Caco-2 (cell line): ENCODE measurements around the gene PDZD2. TPM values are rescaled to one million over a fixed set of nuclear protein-coding genes. Genes with fewer than 3 reads are reported as not detected.

ENCODE experiments used
- BruUV-seq: library from RNA; stranded (reverse); fragments of 400-500 nt; replicated peaks from 2 replicates; lab custom pipeline; 2021; lab: Mats Ljungman, UMichigan
- CTCF ChIA-PET: fragments of 300-600 bp; sonication (Branson Sonifier 250); formaldehyde crosslinking; loops from one replicate; lab custom pipeline; 2022; ENCODE audit warnings: antibody characterized with exemption; lab: Charles Lee
- POLR2A ChIA-PET: fragments of 300-600 bp; sonication (Branson Sonifier 250); formaldehyde crosslinking; loops from one replicate; lab custom pipeline; 2022; ENCODE audit warnings: antibody characterized with exemption; lab: Charles Lee
- DNase-seq, 2 experiments: peaks; one replicate each; pipeline versions ENCODE4 v3.0.0 to v3.0.0-alpha.2; 2020 to 2022
- H3K27me3 ChIP-seq: replicated peaks from 2 replicates; pipeline ENCODE4 v1.6.0; 2011; ENCODE audit warnings: low read length; ENCODE audit not compliant: control insufficient read depth, insufficient read depth
- H3K36me3 ChIP-seq: 2 replicates; pipeline ENCODE4 v1.5.1; 2011; ENCODE audit warnings: low read length; ENCODE audit not compliant: control insufficient read depth, insufficient read depth
- H3K4me1 ChIP-seq: fragments of 250-450 bp; sonication (Bioruptor Pico); 2 replicates; pipeline ENCODE4 v1.5.1; 2020; ENCODE audit warnings: mild to moderate bottlenecking
- H3K4me3 ChIP-seq: 2 replicates; pipeline ENCODE4 v1.5.1; 2011; ENCODE audit warnings: low read depth, mild to moderate bottlenecking, control low read depth, low read length
- H3K9me3 ChIP-seq: fragments of 250-450 bp; sonication (Bioruptor Pico); 2 replicates; pipeline ENCODE4 v1.5.1; 2020; ENCODE audit warnings: mild to moderate bottlenecking, moderate library complexity
- H3K27ac Mint-ChIP-seq: one replicate; pipeline ENCODE4 v1.8.0; 2022; ENCODE audit warnings: mixed read lengths; ENCODE audit not compliant: unreplicated experiment
- H3K27me3 Mint-ChIP-seq: one replicate; pipeline ENCODE4 v1.8.0; 2022; ENCODE audit warnings: mixed read lengths; ENCODE audit not compliant: insufficient read depth, unreplicated experiment
- H3K36me3 Mint-ChIP-seq: one replicate; pipeline ENCODE4 v1.8.0; 2022; ENCODE audit warnings: mild to moderate bottlenecking, mixed read lengths; ENCODE audit not compliant: insufficient read depth, unreplicated experiment
- H3K4me1 Mint-ChIP-seq: one replicate; pipeline ENCODE4 v1.8.0; 2022; ENCODE audit warnings: low read depth, mixed read lengths; ENCODE audit not compliant: unreplicated experiment
- H3K4me3 Mint-ChIP-seq: one replicate; pipeline ENCODE4 v1.8.0; 2022; ENCODE audit warnings: mild to moderate bottlenecking, moderate library complexity, mixed read lengths; ENCODE audit not compliant: unreplicated experiment
- H3K9me3 Mint-ChIP-seq: one replicate; pipeline ENCODE4 v1.8.0; 2022; ENCODE audit warnings: mixed read lengths; ENCODE audit not compliant: unreplicated experiment
- intact Hi-C: fragments of 100-400 bp; cut with micrococcal nuclease; formaldehyde crosslinking; loops from one replicate; pipeline ENCODE4 v1.10.0; 2022; ENCODE audit not compliant: unreplicated experiment
- total RNA-seq: library from RNA; stranded (reverse); gene quantifications from 2 replicates; pipeline ENCODE4 v1.2.3, GENCODE V29; 2022
- TF ChIP-seq, protein P1 (sequence below), 2 experiments: fragments of 200-600 bp in 1 of 2; IDR thresholded peaks; 1 replicate in 1 of 2; 2 replicates in 1 of 2; pipeline versions ENCODE4 v1.5.1 to v1.8.0; 2011 to 2022; ENCODE audit warnings: antibody characterized with exemption in 1 of 2, control low read depth in 1 of 2, inconsistent platforms in 1 of 2, low read depth in 1 of 2, low read length in 1 of 2, mild to moderate bottlenecking in 1 of 2, moderate library complexity in 1 of 2; ENCODE audit not compliant: insufficient read depth in 1 of 2, severe bottlenecking in 1 of 2, unreplicated experiment in 1 of 2

PDZD2 gene
- total RNA-seq, 1 experiment from 2014 or later, result 0.16 TPM

- Mint-ChIP-seq H3K4me3 (no peak overlapping the region), H3K9me3 (no peaks in the 10 kb centered on the region), H3K36me3 (peaks cover 72% of the 10 kb centered on the region), H3K4me1 (no peaks in the 10 kb centered on the region), H3K27ac (no peak overlapping the region), H3K27me3 (no peaks in the 10 kb centered on the region)
- intact Hi-C loops, result no loop called here
- H3K36me3 ChIP-seq, result peaks cover 6% of the 10 kb centered on the region
- no peaks in the 10 kb centered on the region for H3K27me3 ChIP-seq
- H3K4me1 ChIP-seq, result no peaks in the 10 kb centered on the region
- no peak for DNase-seq
- ChIA-PET POLR2A (no interaction called here), CTCF (no interaction called here)
- TF ChIP-seq, protein P1, sequence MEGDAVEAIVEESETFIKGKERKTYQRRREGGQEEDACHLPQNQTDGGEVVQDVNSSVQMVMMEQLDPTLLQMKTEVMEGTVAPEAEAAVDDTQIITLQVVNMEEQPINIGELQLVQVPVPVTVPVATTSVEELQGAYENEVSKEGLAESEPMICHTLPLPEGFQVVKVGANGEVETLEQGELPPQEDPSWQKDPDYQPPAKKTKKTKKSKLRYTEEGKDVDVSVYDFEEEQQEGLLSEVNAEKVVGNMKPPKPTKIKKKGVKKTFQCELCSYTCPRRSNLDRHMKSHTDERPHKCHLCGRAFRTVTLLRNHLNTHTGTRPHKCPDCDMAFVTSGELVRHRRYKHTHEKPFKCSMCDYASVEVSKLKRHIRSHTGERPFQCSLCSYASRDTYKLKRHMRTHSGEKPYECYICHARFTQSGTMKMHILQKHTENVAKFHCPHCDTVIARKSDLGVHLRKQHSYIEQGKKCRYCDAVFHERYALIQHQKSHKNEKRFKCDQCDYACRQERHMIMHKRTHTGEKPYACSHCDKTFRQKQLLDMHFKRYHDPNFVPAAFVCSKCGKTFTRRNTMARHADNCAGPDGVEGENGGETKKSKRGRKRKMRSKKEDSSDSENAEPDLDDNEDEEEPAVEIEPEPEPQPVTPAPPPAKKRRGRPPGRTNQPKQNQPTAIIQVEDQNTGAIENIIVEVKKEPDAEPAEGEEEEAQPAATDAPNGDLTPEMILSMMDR (IDR thresholded peaks at IDR 0.05; ENCODE audit: insufficient read depth in 1 of 2, low read depth in 1 of 2, low read length in 1 of 2, severe bottlenecking in 1 of 2, unreplicated experiment in 1 of 2), result no peak
- BruUV-seq, result no TSS peak
- no peak overlapping the region for H3K4me3 ChIP-seq
- no peaks in the 10 kb centered on the region for H3K9me3 ChIP-seq
These were observed 459.4 kb downstream of the PDZD2 start for GRCh38 chr5:32098291-32098690.

DNA sequence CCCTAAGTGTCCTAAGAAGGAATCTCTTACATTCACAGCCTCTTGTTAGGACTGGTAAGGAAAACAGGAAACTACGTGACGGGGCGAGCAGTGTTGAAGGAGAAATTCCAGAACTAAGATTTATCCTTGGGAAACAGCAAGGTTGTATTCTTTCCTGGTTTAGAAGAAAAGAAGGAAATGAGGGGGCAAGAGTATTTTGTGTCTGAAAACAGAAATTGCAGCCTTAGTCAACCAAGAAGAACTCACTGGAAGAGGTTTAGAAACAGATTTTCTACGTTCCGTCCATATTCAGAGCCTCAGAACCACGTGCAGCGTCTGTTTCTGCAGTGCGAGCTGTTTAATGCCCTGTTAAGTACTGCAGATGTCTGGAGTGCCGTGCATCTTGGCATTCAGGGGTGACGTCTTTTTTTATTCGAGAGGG, 460.0 kb downstream of the PDZD2 start:
- no peaks in the 10 kb centered on the region for H3K9me3 ChIP-seq
- H3K27me3 ChIP-seq, result no peaks in the 10 kb centered on the region
- peaks cover 72% of the 10 kb centered on the region for H3K36me3 Mint-ChIP-seq
- POLR2A ChIA-PET, result no interaction called here
- H3K4me1 Mint-ChIP-seq, result no peaks in the 10 kb centered on the region
- no peak overlapping the region for H3K4me3 Mint-ChIP-seq
- TF ChIP-seq, protein P1 (IDR thresholded peaks at IDR 0.05; ENCODE audit: insufficient read depth in 1 of 2, low read depth in 1 of 2, low read length in 1 of 2, severe bottlenecking in 1 of 2, unreplicated experiment in 1 of 2), result no peak
- no peak overlapping the region for H3K4me3 ChIP-seq
- intact Hi-C loops, result no loop called here
- H3K27ac Mint-ChIP-seq, result no peak overlapping the region
- no peaks in the 10 kb centered on the region for H3K27me3 Mint-ChIP-seq
- H3K4me1 ChIP-seq, result no peaks in the 10 kb centered on the region
- CTCF ChIA-PET, result no interaction called here
- DNase-seq, result no peak
- no peaks in the 10 kb centered on the region for H3K9me3 Mint-ChIP-seq
- peaks cover 6% of the 10 kb centered on the region for H3K36me3 ChIP-seq
- BruUV-seq, result no TSS peak

DNA sequence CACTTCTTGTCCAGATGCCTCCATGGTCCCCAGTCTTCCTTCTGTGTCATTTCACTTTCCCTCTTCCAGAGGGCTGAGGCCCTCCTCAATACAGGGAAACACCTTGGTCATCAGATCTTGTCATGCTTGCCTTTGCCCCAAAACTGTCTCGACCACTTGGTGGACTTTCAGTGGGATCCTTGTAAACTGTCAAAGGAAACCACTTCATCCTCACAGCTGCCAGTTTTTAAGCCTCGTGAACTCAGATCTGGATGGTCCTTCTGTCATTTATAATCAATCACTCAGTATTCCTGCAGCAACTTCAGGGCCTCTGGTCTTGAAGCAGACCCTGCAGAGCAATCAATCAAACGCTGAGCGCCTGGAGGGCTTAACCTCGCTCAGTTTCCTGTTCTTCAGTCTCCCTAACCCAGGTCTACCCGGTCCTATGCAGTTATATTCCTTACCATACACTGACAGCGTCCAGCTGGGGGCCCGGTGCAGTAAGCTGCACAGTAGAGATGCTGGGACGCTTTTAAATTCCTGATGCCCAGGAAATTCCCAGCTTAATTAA, 460.6 kb downstream of the PDZD2 start:
- ChIA-PET POLR2A (no interaction called here), CTCF (no interaction called here)
- Mint-ChIP-seq H3K36me3 (peaks cover 75% of the 10 kb centered on the region), H3K4me3 (no peak overlapping the region), H3K27me3 (no peaks in the 10 kb centered on the region), H3K27ac (no peak overlapping the region), H3K4me1 (no peaks in the 10 kb centered on the region), H3K9me3 (no peaks in the 10 kb centered on the region)
- Histone ChIP-seq H3K36me3 (peaks cover 6% of the 10 kb centered on the region), H3K9me3 (no peaks in the 10 kb centered on the region), H3K4me3 (no peak overlapping the region), H3K27me3 (no peaks in the 10 kb centered on the region), H3K4me1 (no peaks in the 10 kb centered on the region)
- BruUV-seq, result no TSS peak
- DNase-seq, result no peak
- intact Hi-C loops, result no loop called here
- TF ChIP-seq, protein P1 (IDR thresholded peaks at IDR 0.05; ENCODE audit: insufficient read depth in 1 of 2, low read depth in 1 of 2, low read length in 1 of 2, severe bottlenecking in 1 of 2, unreplicated experiment in 1 of 2), result no peak
